Loucy (cell line): ENCODE measurements around the gene KCNH1.

Source experiments
- H2AFZ ChIP-seq: fragments of 200-600 bp; sonication (generic); 2 replicates; pipeline ENCODE4 v1.6.0; 2016; ENCODE audit warnings: antibody characterized with exemption, mild to moderate bottlenecking, low read length, moderate library complexity
- H3F3A ChIP-seq: fragments of 200-600 bp; 2 replicates; pipeline ENCODE4 v1.6.0; 2016; ENCODE audit warnings: antibody characterized with exemption, low read depth, mild to moderate bottlenecking
- H3K27me3 ChIP-seq: fragments of 200-600 bp; sonication (generic); 2 replicates; pipeline ENCODE4 v1.6.1; 2014; ENCODE audit warnings: low read length, mild to moderate bottlenecking; ENCODE audit not compliant: insufficient read depth, poor library complexity, severe bottlenecking
- H3K36me3 ChIP-seq: fragments of 200-600 bp; sonication (generic); 2 replicates; pipeline ENCODE4 v1.6.1; 2016; ENCODE audit warnings: low read length; ENCODE audit not compliant: insufficient read depth
- H3K4me1 ChIP-seq: fragments of 200-600 bp; sonication (generic); 2 replicates; pipeline ENCODE4 v1.5.1; 2014; ENCODE audit warnings: low read length, mild to moderate bottlenecking; ENCODE audit not compliant: insufficient read depth, poor library complexity, severe bottlenecking
- H3K4me2 ChIP-seq: fragments of 200-600 bp; sonication (generic); 2 replicates; pipeline ENCODE4 v1.6.0; 2014; ENCODE audit warnings: antibody characterized with exemption, low read length, low read depth, mild to moderate bottlenecking; ENCODE audit not compliant: poor library complexity, severe bottlenecking
- H3K4me3 ChIP-seq: fragments of 200-600 bp; sonication (generic); 2 replicates; pipeline ENCODE4 v1.5.1; 2014; ENCODE audit warnings: low read length, mild to moderate bottlenecking, mixed read lengths; ENCODE audit not compliant: poor library complexity, severe bottlenecking
- H3K79me2 ChIP-seq: fragments of 200-600 bp; sonication (generic); 2 replicates; pipeline ENCODE4 v1.6.1; 2014; ENCODE audit warnings: low read length; ENCODE audit not compliant: insufficient read depth
- H3K9ac ChIP-seq: fragments of 200-600 bp; sonication (generic); 2 replicates; pipeline ENCODE4 v1.6.0; 2014; ENCODE audit warnings: mild to moderate bottlenecking, low read depth, low read length, moderate library complexity; ENCODE audit not compliant: poor library complexity, severe bottlenecking
- H3K9me2 ChIP-seq: fragments of 200-600 bp; sonication (generic); replicated peaks from 2 replicates; pipeline ENCODE4 v1.6.1; 2016; ENCODE audit warnings: low read depth, low read length, mixed read lengths
- H3K9me3 ChIP-seq: fragments of 200-600 bp; sonication (generic); 2 replicates; pipeline ENCODE4 v1.6.1; 2014; ENCODE audit warnings: mild to moderate bottlenecking, antibody characterized with exemption, low read length, low read depth; ENCODE audit not compliant: insufficient read depth
- H4K20me1 ChIP-seq: fragments of 200-600 bp; sonication (generic); 2 replicates; pipeline ENCODE4 v1.6.0; 2014; ENCODE audit warnings: antibody characterized with exemption, low read length, mild to moderate bottlenecking; ENCODE audit not compliant: insufficient read depth, poor library complexity, severe bottlenecking
- EZH2phosphoT487 ChIP-seq: fragments of 200-600 bp; IDR thresholded peaks from 2 replicates; pipeline ENCODE4 v1.6.1; 2018; ENCODE audit warnings: antibody characterized with exemption, mild to moderate bottlenecking, moderate library complexity, borderline replicate concordance
- TF ChIP-seq, protein P1 (sequence below): fragments of 200-600 bp; sonication (generic); conservative IDR thresholded peaks from 2 replicates; pipeline ENCODE4 v1.5.1; 2014; ENCODE audit warnings: mild to moderate bottlenecking, antibody characterized with exemption, low read length

KCNH1 gene

GRCh38 chr1:210794445-210794844 lies 339.5 kb downstream of the KCNH1 start:
- H4K20me1 ChIP-seq = no peaks in the 10 kb centered on the region
- peaks cover 37% of the 10 kb centered on the region for H3K4me1 ChIP-seq
- H3K9ac ChIP-seq = no peak overlapping the region
- no peak overlapping the region for H3K4me3 ChIP-seq
- H3K9me2 ChIP-seq = no peaks in the 10 kb centered on the region
- no peak for TF ChIP-seq EZH2phosphoT487
- TF ChIP-seq, protein P1, sequence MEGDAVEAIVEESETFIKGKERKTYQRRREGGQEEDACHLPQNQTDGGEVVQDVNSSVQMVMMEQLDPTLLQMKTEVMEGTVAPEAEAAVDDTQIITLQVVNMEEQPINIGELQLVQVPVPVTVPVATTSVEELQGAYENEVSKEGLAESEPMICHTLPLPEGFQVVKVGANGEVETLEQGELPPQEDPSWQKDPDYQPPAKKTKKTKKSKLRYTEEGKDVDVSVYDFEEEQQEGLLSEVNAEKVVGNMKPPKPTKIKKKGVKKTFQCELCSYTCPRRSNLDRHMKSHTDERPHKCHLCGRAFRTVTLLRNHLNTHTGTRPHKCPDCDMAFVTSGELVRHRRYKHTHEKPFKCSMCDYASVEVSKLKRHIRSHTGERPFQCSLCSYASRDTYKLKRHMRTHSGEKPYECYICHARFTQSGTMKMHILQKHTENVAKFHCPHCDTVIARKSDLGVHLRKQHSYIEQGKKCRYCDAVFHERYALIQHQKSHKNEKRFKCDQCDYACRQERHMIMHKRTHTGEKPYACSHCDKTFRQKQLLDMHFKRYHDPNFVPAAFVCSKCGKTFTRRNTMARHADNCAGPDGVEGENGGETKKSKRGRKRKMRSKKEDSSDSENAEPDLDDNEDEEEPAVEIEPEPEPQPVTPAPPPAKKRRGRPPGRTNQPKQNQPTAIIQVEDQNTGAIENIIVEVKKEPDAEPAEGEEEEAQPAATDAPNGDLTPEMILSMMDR = no peak
- no peaks in the 10 kb centered on the region for H3K27me3 ChIP-seq
- H3K79me2 ChIP-seq = no peaks in the 10 kb centered on the region
- H3K9me3 ChIP-seq = no peaks in the 10 kb centered on the region
- peaks cover 5% of the 10 kb centered on the region; the same call in 1 of the 2 replicates for H3F3A ChIP-seq
- no peak overlapping the region for H2AFZ ChIP-seq
- H3K4me2 ChIP-seq = no peak overlapping the region
- H3K36me3 ChIP-seq = no peaks in the 10 kb centered on the region

GRCh38 chr1:210792250-210793102 lies 341.5 kb downstream of the KCNH1 start:
- Histone ChIP-seq H3K27me3 (no peaks in the 10 kb centered on the region), H3K9me3 (no peaks in the 10 kb centered on the region), H3K79me2 (no peaks in the 10 kb centered on the region), H4K20me1 (no peaks in the 10 kb centered on the region), H3K36me3 (no peaks in the 10 kb centered on the region), H2AFZ (0 out of 2 replicates have a peak overlapping the region, but pooled peaks have one; percentile 6), H3K9ac (no peak overlapping the region), H3K4me3 (no peak overlapping the region), H3K4me2 (no peak overlapping the region), H3K9me2 (no peaks in the 10 kb centered on the region), H3K4me1 (peaks cover 47% of the 10 kb centered on the region), H3F3A (peaks cover 5% of the 10 kb centered on the region; the same call in 1 of the 2 replicates)
- no peak for TF ChIP-seq EZH2phosphoT487
- TF ChIP-seq, protein P1 = no peak

DNA sequence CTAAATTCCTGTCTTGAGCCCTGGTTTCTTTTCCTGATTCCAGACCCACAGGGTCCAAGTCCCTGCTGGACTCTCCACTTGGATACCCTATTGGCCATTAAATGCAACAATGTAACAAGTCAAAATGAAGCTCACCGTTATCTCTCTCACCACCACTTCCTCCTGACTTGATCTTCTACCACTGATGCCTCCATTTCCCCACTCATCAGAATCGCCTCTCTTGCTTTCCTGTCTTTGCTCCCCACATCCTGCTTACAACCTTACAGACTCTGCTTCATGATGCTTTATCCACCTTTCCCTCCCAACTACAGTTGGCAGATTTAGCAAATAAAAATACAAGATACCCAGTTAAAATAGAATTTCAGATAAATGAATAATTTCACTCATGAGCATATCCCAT lies 343.8 kb downstream of the KCNH1 start:
- Histone ChIP-seq H3K79me2 (no peaks in the 10 kb centered on the region), H3K9ac (peak overlapping the region; percentile 42), H3K4me3 (peak overlapping the region; percentile 38)

More for the DNA sequence above, 343.8 kb downstream of the KCNH1 start:
- Histone ChIP-seq H3K9me2 (no peaks in the 10 kb centered on the region), H3K4me2 (peak overlapping the region; percentile 66), H3K36me3 (no peaks in the 10 kb centered on the region), H3K9me3 (no peaks in the 10 kb centered on the region), H2AFZ (peak overlapping the region; percentile 5; the same call in 1 of the 2 replicates), H4K20me1 (no peaks in the 10 kb centered on the region), H3K27me3 (no peaks in the 10 kb centered on the region), H3F3A (peaks cover 5% of the 10 kb centered on the region; the same call in 1 of the 2 replicates), H3K4me1 (peaks cover 51% of the 10 kb centered on the region)
- no peak for TF ChIP-seq EZH2phosphoT487
- TF ChIP-seq, protein P1 = no peak
